GM19099 (cell line): ENCODE data around the gene TWIST1.

Experiments
- POLR2A ChIP-seq: IDR thresholded peaks from 3 replicates; pipeline ENCODE4 v1.6.1; 2011; ENCODE audit warnings: low read depth; ENCODE audit not compliant: insufficient read length; ENCODE audit errors: extremely low read depth

TWIST1 gene

GRCh38 chr7:19090526-19090925 is 26.9 kb downstream of the TWIST1 start:
- TF ChIP-seq POLR2A = no peak

- TF ChIP-seq POLR2A = no peak
These were observed 27.6 kb downstream of the TWIST1 start for GRCh38 chr7:19089797-19090196.

GRCh38 chr7:19089378-19089777 is 28.1 kb downstream of the TWIST1 start:
- TF ChIP-seq POLR2A = no peak

- TF ChIP-seq POLR2A = no peak
These were observed 37.3 kb downstream of the TWIST1 start for GRCh38 chr7:19080093-19080492.

GRCh38 chr7:19079066-19079465 is 38.4 kb downstream of the TWIST1 start:
- no peak for TF ChIP-seq POLR2A

GRCh38 chr7:19069842-19070241 is 47.6 kb downstream of the TWIST1 start:
- TF ChIP-seq POLR2A = no peak

GRCh38 chr7:19066170-19066569 is 51.3 kb downstream of the TWIST1 start:
- TF ChIP-seq POLR2A = no peak
